Fibroblast of pulmonary artery (primary cell): ENCODE measurements around the gene SLC30A7.
A peak's percentile ranks its signal among the peaks of the same experiment; 100 is the strongest.
"Not testable (repeated sequence)": the region's sequence is repeated elsewhere in the genome, so short reads cannot be mapped to it uniquely, and the experiment has no call there.

ENCODE experiments used
- DNase-seq: peaks from one replicate; pipeline ENCODE4 v3.0.0-alpha.2; 2010; ENCODE audit warnings: low read depth
- H3K4me3 ChIP-seq: replicated peaks from 2 replicates; pipeline ENCODE4 v1.5.1; 2011; ENCODE audit warnings: low read depth, mild to moderate bottlenecking, control low read depth, low read length, moderate library complexity
- TF ChIP-seq, protein P1 (sequence below): IDR thresholded peaks from 2 replicates; pipeline ENCODE4 v1.5.1; 2011; ENCODE audit warnings: mild to moderate bottlenecking, control low read depth, low read length, inconsistent platforms; ENCODE audit errors: missing control alignments

Gene SLC30A7

DNA sequence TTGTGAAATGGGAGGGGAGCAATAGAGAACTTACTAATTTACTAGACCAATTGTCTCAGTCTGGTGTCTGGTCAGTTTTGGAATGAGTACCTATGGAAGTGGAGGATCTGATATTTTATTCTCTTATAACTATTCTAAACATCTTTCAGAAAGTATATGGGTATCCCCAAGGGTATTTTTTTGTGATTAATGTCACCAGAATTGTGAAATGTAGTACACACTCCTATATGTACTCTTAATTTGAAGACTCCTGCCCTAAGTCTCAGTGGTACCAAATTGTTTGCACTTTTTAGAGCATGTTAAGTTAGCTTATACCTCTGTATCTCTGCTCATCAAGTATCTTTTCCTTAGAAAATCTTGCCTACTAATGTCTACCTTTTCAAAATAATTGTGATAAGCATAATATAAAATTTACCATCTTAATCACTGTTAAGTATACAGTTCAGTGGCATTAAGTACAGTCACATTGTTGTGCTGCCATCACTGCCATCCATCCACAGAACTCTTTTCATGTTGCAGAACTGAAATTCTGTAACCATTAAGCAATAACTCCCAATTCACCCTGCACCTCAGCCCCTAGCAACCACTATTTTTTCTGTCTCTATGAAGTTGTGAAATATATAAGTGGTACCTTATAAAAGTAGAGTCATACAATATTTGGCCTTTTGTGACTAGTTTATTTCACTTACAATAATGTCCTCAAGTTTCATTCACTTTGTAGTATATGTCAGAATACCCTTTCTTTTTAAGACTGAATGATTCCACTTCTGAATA is 40.5 kb downstream of the SLC30A7 start:
- TF ChIP-seq, protein P1, sequence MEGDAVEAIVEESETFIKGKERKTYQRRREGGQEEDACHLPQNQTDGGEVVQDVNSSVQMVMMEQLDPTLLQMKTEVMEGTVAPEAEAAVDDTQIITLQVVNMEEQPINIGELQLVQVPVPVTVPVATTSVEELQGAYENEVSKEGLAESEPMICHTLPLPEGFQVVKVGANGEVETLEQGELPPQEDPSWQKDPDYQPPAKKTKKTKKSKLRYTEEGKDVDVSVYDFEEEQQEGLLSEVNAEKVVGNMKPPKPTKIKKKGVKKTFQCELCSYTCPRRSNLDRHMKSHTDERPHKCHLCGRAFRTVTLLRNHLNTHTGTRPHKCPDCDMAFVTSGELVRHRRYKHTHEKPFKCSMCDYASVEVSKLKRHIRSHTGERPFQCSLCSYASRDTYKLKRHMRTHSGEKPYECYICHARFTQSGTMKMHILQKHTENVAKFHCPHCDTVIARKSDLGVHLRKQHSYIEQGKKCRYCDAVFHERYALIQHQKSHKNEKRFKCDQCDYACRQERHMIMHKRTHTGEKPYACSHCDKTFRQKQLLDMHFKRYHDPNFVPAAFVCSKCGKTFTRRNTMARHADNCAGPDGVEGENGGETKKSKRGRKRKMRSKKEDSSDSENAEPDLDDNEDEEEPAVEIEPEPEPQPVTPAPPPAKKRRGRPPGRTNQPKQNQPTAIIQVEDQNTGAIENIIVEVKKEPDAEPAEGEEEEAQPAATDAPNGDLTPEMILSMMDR, result no peak
- peak; percentile 17 for DNase-seq
- no peak overlapping the region for H3K4me3 ChIP-seq

DNA sequence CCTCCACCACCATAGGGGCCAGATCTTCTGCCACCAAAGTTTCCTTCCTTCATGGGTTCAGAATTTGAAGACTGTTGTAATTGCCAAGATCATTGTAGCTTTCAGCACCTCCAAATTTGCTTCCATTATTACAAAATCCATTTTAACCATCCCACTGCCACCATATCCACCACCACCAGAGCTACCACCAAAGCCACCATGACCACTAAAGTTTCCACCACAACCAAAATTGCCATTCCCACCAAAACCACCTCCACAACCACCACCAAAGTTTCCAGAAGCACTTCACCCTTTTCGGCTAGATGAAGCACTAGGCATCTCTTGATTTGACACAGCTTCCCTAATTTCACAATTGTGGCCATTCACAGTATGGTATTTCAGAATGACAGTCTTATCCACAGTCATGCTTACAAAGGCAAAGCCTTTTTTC is 45.2 kb downstream of the SLC30A7 start:
- TF ChIP-seq, protein P1, result no peak
- H3K4me3 ChIP-seq, result no peak overlapping the region
- DNase-seq, result no peak

DNA sequence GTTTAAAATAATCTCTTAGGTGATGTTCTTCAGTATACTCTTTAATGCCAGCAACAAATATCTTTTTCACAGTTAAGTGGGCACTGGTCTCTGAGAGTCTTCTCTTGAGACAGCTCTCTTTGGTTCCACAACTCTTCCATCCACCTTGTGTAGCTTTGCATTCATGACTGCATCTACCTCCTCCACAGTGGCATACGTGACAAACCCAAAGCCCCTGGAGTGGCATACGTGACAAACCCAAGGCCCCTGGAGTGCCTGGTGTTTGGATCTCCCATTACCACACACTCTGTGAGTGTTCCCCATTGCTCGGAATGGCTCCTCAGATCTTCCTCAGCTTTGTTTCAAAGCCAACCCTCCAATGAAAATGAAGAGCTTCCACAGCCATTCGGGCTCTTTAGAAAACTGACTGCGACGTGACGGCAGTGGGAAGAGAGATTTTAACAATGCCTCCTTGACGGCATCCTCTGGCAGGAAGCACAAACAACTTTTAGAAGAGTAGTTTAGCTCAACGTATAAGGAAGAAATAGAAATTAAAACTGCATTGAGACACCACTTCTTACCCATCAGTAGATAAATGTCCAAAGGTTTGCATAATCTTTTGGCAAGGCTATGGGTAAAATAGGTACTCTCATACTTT is 45.8 kb downstream of the SLC30A7 start:
- TF ChIP-seq, protein P1, result no peak
- DNase-seq, result no peak
- H3K4me3 ChIP-seq, result no peak overlapping the region

DNA sequence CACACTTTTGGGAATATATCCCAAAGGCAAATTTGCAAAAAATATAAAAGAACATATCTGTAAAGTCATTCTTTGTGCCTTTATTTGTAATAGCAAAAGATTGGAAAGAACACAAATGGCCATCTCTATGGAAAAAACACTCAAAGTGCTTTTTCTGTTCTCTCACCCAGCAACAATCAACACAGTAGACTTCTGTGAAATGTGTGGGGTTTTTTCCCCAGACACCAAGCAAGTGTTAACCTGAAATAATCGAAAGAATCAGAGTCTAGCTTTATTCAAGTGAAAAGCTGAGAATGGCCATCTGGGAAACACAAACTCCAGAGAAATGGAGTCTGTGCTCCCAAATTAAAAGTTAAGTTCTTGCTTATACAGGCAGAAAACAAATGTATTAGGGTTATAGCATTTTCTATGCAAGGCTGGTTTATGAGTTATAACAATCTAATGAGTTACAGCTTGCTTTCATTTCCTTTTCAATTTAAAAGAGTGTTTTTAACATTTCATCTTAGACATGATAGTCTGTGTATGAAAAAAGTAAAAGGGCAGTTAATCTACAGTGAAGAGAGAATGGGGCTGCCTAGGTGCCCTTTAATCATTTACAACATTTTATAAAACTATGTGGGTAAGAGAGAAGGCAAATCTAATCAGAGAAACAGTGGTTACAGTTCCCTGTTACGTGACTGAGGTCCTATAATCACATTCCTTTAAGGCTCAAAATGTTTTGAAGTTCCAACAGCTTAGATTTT is 46.6 kb downstream of the SLC30A7 start:
- DNase-seq, result no peak
- H3K4me3 ChIP-seq, result no peak overlapping the region
- TF ChIP-seq, protein P1, result no peak

DNA sequence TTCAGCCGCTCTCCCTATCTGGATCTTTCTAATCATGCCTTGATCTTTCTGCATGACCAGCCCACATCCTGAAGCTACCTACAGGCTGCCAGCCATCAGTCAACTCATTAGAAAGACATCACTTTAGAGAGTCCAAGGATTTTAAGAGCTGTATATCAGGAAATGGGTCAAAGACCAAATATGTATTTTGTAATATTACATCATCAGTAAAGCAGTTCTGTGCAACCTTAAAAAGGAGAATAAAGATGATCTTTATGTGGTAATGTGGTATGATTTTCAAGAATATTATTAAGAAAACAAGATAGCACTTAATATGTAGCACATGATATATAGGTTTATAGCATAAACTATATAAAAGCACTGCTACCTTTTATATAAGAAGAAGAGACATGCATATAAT is 47.6 kb downstream of the SLC30A7 start:
- DNase-seq, result peak; percentile 24
- TF ChIP-seq, protein P1, result no peak
- no peak overlapping the region for H3K4me3 ChIP-seq

DNA sequence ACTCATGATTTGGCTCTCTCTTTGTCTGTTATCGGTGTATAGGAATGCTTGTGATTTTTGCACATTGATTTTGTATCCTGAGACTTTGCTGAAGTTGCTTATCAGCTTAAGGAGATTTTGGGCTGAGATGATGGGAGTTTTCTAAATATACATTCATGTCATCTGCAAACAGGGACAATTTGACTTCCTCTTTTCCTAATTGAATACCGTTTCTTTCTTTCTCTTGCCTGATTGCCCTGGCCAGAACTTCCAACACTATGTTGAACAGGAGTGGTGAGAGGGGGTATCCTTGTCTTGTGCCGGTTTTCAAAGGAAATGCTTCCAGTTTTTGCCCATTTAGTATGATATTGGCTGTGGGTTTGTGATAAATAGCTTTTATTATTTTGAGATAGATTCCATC is 50.2 kb downstream of the SLC30A7 start:
- not testable (repeated sequence) for DNase-seq, H3K4me3 ChIP-seq

DNA sequence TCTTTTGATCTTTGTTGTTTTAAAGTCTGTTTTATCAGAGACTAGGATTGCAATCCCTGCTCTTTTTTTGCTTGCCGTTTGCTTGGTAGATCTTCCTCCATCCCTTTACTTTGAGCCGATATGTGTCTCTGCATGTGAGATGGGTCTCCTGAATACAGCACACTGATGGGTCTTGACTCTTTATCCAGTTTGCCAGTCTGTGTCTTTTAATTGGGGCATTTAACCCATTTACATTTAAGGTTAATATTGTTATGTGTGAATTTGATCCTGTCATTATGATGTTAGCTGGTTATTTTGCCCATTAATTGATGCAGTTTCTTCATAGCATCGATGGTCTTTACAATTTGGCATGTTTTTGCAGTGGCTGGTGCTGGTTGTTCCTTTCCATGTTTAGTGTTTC is 51.9 kb downstream of the SLC30A7 start:
- DNase-seq, H3K4me3 ChIP-seq: not testable (repeated sequence)

DNA sequence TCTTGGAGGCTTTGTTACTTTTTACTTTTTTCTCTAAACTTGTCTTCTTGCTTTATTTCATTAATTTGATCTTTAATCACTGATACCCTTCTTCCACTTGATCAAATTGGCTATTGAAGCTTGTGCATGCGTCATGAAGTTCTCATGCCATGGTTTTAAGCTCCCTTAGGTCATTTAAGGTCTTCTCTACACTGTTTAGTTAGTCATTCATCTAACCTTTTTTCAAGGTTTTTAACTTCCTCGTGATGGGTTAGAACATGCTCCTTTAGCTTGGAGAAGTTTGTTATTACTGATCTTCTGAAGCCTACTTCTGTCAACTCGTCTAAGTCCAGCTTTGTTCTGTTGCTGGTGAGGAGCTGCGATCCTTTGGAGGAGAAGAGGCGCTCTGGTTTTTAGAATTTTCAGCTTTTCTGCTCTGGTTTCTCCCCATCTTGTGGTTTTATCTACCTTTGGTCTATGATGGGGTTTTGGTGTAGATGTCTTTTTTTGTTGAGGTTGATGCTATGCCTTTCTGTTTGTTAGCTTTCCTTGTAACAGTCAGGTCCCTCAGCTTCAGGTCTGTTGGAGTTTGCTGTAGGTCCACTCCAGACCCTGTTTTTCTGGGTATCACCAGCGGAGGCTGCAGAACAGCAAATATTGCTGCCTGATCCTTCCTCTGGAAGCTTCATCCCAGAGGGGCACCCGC is 53.0 kb downstream of the SLC30A7 start:
- not testable (repeated sequence) for H3K4me3 ChIP-seq, DNase-seq

DNA sequence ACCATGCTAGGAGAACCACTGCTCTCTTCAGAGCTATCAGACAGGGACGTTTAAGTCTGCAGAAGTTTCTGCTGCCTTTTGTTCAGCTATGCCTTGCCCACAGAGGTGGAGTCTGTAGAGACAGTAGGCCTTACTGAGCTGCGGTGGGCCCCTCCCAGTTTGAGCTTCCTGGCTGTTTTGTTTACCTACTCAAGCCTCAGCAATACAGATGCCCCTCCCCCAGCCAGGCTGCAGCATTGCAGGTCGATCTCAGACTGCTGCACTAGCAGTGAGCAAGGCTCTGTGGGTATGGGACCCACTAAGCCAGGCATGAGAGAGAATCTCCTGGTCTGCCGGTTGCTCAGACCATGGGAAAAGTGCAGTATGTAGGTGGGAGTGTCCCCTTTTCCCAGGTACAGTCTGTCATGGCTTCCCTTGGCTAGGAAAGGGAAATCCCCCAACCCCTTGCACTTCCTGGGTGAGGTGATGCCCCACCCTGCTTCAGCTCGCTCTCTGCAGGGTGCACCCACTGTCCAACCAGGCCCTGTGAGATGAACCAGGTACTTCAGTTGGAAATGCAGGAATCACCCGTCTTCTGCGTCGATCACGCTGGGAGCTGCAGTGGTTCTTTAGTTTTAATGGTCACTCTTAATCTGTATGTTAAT is 53.7 kb downstream of the SLC30A7 start:
- not testable (repeated sequence) for DNase-seq, H3K4me3 ChIP-seq
